PFSK-1 (cell line): ENCODE results near the gene SLC26A4.

Experiments
- POLR2AphosphoS5 ChIP-seq: IDR thresholded peaks from 2 replicates; pipeline ENCODE4 v1.6.1; 2012; ENCODE audit warnings: low read depth, mild to moderate bottlenecking, control low read depth, low read length, moderate library complexity
- REST ChIP-seq, 2 experiments: IDR thresholded peaks; 2 replicates each; pipeline versions ENCODE4 v1.6.1 to v1.8.0; 2011 to 2012; ENCODE audit warnings: low read depth in 2 of 2, low read length in 2 of 2, control low read depth in 1 of 2, inconsistent platforms in 1 of 2, mild to moderate bottlenecking in 1 of 2, moderate library complexity in 1 of 2; ENCODE audit not compliant: insufficient read depth in 1 of 2
- TAF1 ChIP-seq: IDR thresholded peaks from 2 replicates; pipeline ENCODE4 v1.6.1; 2012; ENCODE audit warnings: low read length, control low read depth, borderline replicate concordance; ENCODE audit not compliant: insufficient read depth

DNA sequence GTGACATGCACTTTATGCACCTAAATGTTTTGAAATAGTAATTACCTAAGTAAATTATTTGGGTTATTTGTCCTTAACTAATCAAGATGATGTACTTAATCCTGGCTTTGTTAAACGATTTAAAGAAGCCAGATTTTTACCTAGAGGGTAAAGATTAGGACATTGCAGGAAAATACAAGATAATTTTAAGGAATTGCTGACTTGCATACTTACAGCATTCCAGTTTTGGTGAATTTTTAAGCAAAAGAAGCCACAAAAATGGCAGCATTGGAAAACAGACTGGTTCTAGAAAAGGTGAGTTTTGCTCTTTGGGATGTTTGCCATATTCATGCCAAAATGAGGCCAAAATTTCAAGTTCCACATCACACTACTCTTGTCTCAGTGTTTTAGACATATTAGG is 47.2 kb upstream of the SLC26A4 start:
- TF ChIP-seq POLR2AphosphoS5 (no peak), REST (IDR thresholded peaks at IDR 0.05; ENCODE audit: insufficient read depth in 1 of 2, low read depth in 2 of 2, low read length in 2 of 2) (no peak), TAF1 (no peak)
